IPS DF 4.7 (cell line): Measurements from ENCODE around the gene LRRC4C.

Experiments used
- DNase-seq: peaks from one replicate; pipeline ENCODE4 v3.0.0-alpha.2; 2013; ENCODE audit warnings: low spot score; ENCODE audit errors: extremely low read depth

Gene LRRC4C

DNA sequence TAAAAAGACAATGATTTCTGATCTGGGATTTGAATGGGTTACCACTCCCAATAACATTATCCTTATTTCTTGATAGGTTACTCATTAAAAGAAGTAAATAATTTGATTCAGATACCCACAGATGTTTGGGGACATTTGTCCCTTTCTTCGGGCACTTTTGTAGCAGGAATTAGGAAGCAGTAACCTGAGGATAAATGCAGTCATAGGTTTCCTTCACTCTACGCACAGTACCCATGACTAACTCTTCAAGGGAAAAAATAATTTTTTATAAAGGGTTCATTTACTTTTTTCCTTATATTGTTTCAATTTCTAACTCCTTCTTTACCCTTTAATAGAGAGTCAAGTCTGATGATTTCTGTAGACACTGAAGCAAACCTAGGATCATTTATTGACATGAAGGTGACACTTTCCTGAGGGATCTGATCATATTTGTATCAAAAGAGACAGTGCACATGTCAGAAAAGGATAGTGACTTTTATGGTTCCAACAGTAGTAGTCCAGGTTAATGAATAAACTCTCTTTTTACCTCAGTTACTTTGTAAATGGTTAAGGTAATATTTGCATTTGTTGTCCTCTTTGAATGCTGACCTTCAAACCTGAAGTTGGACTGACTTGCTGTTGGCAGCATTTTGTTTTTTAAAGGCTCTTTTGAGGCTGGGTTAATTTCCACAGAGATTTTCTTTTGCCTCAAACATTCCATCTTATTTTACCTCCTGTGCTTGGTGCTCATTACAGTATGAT is 1072.0 kb downstream of the LRRC4C start:
- DNase-seq: no peak

DNA sequence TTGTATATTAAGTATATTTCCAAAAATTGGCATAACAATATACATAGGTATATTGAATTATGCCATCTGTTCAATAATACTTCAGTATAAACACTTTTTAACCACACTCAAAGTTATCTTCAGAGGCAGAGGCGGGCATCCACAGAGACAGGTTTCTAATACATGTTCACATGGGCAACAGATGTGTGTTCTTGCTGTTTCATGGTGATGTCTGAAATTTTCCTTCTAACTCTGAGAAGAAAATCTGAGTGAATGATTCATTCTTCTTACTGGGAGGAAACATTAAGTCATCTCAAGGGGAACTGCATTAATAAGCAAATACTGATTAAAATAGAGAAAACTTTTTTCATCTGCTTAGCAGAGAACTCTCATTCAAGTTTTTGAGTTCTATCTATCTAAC is 1074.5 kb downstream of the LRRC4C start:
- DNase-seq: no peak

DNA sequence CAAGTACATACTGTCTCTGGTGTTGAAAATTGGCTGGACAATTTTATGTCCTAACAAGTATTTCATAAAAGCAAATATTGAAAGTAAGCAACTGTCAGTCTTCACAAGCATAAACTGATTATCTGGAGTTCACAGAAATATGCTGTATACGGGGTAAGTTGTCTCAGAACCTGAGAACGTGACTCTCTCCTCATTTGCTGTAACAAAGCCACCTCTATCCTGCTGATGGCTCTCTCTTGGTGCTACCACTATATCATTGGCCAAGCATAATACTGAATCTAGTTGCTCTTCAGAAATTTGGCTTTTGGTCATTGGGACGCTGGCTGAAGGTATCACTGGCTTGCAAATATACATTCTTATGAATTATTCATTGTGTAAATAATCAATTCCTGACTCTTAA is 1078.0 kb downstream of the LRRC4C start:
- DNase-seq: no peak

DNA sequence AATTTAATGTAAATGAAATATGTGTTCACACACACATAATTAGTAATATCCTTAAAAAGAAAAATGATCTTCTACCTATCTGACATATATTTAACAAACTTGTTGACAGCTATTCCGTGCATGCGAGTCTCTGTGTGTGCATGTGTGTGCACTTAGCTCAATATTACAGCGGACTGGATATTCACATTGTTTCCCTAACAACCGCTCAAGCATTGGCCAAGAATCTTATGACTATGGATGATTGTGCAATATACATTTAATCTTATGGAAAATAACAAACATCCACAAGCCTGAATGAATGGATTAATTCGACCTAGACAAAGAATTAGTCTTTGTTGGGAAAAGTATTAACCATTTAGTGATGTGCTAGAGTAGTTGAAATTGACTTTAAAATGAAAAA is 1078.6 kb downstream of the LRRC4C start:
- no peak for DNase-seq

DNA sequence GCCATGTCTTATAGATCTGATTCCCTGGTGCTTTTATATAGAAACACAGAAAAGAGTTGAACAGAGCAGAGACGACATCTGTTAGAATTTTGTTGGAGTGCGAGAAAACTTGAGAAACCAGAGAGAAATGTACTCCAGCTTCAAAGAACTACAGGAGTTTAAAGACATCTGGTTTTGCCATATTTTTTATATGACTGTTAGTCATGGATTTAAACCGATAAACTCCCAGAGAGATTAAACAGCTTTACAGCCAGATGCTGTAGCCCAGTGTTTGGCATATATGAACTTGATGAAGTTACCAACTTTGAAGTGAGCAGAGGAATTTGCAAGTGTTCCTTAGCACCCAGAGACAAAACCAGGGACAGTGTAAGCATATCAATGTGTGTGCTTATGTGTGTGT is 1083.1 kb downstream of the LRRC4C start:
- no peak for DNase-seq

DNA sequence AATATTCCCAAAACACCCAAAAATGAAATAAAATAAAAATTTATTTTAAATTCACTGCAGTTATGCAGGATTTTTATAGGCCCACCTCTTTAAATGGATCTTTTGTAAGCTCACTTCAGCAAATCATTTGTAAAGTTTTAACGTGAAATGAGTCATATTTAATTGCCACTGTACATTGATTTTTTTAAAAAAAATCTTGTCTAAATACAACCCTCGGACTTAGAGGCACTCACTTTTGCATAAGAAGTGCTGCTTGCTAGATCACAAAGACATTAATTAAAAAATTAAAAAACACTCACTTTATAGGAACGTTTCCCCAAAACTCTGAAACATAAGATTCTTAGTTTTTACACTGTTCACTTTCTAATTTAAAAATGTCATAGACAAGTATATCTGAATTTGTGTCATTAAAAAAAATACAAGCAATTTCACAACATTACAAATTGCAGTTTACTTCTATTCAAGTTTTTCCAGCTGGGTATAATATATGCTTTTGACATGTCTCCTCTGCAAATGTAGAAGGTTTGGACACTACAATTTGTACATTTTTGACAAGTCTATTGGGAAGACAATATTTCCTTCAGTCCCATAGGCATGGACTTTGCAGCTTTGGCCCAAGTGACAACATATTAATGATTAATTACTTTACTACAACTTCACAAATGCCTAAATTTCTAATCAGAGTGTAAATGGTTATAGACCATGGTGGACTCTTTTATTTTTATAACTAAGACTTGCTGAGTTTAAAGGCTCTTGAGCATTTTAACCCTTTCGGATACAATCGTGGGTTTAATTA is 1088.4 kb downstream of the LRRC4C start:
- no peak for DNase-seq

DNA sequence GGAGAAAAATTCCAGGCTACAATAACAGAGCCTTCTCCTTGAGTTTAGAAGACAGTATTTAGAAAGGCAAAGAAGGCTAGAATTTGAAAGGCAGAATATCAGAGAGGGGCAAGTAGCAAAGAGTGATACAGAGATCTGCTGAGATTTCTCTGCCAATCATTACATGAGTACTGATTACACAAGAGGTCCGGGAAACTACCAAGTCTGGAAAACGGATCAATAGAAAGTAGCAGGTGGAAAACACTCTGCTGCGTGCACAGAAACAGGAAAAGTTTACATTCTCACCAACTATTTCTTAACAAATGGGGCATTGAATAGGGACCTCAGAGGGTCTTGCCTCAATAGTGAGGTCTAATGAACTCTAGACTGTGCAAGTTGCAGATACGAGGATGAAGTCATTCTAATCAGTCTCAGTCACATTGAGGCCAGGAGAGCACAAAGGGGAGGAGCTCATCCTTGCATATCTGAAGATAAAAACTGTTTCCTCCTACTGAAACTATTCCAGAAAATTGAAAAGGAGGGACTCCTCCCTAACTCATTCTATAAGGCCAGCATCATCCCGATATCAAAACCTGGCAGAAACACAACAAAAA is 1099.2 kb downstream of the LRRC4C start:
- DNase-seq: no peak

DNA sequence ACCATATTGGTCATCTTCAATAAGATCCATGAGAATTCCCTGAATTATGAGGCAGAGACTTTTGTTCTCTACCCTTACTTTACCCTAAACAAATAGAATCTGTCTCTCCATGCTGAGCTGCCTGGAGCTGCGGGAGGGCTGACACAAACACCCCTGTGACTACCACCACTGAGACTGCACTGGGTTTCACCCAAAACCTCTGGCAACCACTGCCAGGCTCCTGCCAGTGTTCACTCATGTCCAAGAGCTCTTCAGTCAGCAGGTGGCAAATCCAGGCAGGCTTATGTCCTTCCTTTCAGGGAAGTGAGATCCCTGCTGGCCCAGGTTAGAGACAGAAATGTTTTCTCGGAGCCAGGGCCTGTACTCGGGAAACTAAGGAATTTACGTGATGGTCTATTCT is 1105.3 kb downstream of the LRRC4C start:
- DNase-seq: no peak

DNA sequence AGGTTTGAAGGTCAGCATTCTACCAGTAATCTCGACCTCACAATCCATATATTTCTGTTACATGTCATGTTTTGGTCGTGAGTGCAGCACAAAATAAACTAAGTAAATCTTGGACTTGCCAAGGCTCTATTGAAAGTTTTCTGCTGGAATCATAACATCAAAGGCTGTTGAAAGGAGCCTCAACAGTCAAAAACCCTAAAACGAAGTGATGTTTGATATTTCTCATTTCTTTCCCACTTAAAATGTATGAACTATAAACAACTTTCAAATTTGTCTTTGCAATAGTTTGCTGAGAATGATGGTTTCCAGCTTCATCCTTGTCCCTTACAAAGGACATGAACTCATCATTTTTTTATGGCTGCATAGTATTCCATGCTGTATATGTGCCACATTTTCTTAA is 1118.5 kb downstream of the LRRC4C start:
- DNase-seq: no peak

DNA sequence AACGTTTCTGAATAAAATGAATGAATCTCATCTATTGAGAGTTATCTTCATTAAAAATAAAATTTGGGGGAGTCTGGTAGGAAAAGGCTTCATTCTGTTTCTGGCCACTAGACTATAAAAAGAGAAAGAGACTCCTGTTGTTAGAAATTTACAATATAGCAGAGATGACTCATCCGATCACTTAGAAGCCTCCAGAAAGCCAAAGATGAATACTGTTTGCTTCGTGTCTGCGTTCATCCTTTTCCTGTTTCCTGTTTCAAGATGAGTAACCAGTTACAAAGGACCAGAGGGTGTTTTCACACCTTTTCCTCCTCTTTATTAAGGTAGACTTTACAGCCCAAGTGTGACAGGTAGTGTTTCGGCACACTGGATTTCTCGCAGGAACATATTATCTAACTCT is 1120.7 kb downstream of the LRRC4C start:
- DNase-seq: no peak

DNA sequence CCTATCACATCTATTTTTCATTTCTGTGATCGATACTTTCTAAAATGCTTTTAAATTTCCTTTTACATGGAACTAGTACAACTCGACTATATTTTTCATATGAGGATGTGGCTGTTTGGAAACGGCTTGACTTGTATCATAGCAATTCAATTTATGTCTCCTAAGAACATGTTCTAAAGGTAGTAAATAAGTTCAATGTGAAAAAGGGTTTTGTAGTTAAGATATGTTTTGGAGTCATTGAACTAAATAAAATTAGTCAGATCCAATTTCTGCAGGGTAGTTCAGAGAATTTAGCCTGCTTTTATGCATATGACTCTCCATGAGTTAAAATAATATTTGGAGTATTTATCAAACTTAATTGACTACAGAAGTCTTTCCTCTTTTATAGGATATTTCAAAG is 1121.4 kb downstream of the LRRC4C start:
- no peak for DNase-seq

DNA sequence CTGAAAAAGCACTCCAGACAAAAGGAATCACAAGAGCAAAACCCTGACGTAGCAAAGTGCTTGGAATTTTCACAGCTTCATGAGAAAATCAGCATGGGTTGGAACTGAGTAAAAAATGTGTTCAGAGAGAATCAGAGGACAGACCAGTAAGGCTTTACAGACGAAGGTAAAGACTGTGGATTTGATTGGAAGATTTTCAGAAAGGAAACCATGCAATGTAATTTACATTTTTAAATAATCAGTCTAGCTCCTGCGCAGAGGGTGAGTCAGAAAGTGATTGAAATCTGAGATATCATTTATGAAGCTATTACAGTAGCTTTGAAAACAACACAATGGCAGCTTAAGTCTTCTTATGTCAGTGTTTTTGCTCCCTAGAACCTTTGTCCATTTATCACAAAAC is 1122.3 kb downstream of the LRRC4C start:
- no peak for DNase-seq

DNA sequence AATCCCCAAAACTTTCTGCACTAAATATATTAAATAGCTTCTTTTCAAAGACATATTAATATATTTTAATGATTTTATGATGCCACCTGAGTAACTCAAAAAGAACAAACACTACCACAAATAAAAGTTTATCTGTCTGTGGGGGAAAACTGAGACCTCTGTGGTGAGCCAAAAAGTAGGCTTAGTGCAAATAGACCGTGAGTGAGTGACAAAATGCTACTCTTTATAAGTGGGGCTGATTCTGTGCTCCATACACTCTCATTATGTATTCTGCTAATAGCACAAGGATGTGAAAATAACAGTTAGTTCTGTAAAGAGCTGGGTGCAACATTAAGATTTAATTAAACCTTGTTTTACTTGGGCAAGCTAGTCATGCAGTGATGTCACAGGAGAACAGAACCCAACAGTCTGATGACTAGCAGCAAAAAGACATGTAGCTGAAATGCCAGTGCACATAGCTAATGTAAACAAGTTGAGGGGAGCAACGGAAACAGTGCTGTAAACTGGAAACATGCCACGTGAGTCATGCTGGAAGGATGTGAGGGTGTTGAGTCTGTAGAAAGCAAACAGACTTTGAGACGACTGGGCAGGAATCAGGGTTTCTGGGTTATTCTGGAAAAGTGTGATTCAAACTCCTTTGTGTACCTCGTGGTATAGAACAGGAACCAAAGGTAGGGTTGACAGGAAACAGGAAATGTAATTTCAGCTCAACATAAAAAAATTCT is 1130.4 kb downstream of the LRRC4C start:
- no peak for DNase-seq

DNA sequence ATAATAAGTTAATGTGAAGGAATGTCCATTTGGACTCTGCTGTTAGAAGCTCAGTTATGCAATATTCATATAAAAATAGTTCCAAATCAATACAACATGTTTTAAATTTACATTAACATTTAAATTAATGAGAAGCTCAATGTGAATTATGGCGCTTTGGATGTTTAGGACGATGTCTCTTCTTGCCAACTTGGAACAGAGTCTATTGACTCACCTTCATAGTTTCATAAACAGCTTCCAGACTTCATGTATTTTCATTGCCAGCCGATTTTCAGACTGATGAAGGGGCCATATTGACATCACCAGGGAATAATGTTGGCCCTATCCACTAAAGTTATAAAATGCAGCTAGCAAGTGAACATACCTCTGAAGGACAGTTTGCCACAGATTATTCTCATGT is 1136.2 kb downstream of the LRRC4C start:
- no peak for DNase-seq

DNA sequence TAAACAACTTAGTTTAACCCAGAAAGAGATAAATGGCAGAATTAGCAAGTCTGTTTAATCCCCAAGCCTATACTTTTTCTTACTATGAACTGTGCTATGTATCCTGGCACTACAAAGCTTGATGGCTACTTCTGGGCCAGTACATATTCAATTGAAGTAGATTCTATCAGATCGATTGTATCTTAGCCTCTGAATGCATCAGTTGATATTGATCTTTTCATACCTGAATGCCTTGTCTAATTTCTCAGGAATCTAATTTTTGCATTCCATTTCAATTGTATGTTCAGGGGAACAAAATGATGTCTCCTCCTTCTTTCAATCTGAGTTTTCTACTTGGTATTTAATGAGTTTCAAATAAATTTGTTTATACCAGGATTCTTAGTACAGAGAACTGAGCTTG is 1137.9 kb downstream of the LRRC4C start:
- DNase-seq: no peak

DNA sequence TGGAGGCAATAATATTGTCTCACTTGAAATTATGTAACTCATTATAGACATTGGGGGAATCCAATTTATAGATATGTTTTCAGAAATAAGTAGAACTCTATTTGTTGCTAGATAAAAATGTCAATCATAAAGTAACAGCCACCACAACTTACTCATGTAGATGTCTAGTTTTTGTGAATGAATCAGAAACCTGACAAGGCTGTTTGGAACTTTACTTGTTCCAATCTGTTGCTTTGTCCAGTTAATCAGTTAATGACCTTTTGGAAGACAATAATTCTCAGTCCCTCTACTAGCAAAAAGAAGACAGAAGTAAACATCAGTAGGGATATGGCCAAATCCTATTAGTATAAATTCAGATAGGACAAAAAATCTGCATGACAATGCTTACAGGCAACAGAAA is 1143.3 kb downstream of the LRRC4C start:
- DNase-seq: no peak

DNA sequence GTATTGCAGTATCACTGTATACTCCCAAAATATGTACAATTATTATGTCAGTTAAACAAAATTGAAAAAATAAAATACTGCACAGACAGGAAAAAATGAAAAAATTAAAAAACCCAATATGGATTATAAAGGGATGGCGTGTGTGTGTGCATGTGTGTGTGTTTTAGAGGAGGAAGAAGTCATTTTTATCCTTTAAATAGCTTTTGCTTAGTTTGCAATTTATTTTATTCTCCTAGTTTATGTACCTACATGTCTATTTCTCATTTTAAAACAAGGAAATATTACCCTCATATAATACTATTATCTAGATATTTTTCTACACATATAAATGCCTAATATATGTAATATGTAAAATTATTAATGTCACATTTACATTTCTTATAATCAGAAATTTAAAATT is 1144.3 kb downstream of the LRRC4C start:
- DNase-seq: no peak

DNA sequence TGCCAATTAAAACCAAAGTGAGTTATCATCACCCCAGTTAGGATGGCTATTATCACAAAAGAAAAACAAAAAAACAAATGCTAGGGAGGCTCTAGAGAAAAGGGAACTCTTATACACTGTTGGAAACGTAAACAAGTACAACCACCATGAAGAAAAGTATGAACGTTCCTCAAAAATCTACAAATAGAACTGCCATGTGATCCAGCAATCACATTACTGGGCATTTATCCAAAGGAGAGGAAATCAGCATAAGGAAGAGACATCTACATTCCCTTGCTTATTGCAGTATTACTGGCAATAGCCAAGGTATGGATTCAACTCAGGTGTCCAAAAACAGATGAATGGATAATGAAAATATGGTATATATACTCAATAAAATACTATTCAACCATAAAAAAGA is 1145.1 kb downstream of the LRRC4C start:
- DNase-seq: no peak

DNA sequence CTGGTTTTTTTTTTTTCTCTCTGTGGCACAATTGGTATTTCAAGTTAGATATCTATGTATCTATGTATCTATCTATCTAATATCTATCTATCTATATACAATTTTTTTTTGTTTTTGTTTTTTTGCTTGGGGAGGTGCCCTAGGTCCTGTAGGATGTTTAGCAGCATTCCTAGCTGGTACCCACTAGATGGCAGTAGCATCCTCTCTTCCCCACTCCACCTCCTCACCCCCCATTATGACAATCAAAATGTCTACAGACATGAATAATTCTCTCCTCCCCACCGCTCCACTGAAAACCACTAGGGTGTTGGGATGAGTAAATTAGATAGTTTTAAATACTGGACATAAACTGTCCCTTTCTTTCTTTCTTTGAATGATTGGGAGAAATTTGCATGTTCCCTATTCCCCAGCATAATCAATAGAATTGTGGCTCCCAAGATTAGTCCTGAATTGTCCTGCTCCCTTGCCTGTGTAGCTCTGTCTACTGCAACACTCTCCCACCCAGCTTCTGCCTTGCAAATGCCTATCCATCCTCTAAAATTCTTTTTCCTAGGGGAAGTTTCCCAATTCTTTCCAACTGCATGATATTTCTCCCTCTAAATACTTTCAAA is 1152.4 kb downstream of the LRRC4C start:
- DNase-seq: peak; percentile 41

DNA sequence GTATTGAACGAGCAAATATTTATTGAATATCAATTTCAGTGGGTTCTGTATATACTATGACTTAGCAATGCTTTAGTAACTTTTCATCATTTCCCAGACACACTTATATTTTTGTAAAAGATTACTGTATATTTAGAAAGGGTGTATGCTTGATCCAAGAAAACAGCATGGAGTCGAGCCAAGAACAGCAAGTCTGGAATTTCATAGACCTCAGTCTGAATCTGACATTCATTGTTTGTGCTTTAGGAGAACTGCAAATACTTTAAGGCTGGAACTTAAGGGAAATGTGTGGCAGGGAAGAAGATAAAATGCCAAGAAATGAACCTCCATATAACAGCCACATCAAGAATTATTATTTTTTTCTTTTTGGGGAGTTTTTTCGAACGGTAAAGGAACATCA is 1156.8 kb downstream of the LRRC4C start:
- no peak for DNase-seq

DNA sequence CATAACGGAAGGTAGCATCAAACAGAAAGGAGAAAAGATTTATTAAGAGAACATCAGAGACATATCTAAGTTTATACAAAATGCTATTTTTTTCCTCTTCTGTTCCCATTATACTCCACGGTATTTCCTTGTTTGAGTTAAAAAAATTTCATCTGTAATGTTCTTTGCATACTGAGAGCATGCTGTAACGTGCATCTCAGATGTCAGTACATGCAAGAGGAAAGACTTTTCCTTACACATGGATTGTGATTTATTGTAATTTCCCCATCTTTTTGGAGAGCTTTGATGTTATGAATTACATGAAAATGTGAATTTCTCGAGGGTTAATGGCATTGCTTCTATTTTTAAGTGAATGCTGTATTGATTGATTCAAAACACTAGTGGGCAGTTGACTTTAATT is 1164.0 kb downstream of the LRRC4C start:
- DNase-seq: no peak

DNA sequence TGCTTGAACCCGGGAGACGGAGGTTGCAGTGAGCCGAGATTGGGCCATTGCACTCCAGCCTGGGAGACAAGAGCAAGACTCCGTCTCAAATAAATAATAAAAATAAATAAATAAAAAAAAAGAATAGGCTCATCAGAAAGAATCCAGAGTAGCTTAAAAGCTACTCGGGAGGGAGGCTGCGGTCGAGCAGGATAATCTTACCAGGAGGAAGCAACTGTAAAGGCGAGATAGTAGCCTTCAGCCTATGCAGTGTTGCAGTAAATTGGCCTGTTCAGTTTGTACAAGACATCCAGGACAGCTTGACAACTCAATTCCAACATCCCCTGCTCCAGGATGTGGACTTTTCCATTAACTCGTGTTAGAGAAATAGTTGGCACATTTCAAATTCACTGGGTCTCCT is 1164.7 kb downstream of the LRRC4C start:
- DNase-seq: no peak
